Neuronal stem cell (in vitro differentiated cells): ENCODE results near the gene SLC2A4RG.

Experiments
- DNase-seq: peaks from one replicate; pipeline ENCODE4 v3.0.0-alpha.2; 2013; ENCODE audit warnings: low spot score
- H2AFZ ChIP-seq: one replicate; pipeline ENCODE4 v1.6.1; 2013; ENCODE audit warnings: mild to moderate bottlenecking, low read length, inconsistent platforms
- H2AK5ac ChIP-seq: 2 replicates; pipeline ENCODE4 v1.6.1; 2013; ENCODE audit warnings: low read depth, mild to moderate bottlenecking, inconsistent platforms, low read length, moderate library complexity, mixed read lengths
- H2BK120ac ChIP-seq: 2 replicates; pipeline ENCODE4 v1.6.1; 2013; ENCODE audit warnings: low read depth, mild to moderate bottlenecking, inconsistent platforms, low read length, moderate library complexity, mixed read lengths
- H2BK12ac ChIP-seq: one replicate; pipeline ENCODE4 v1.6.1; 2013; ENCODE audit warnings: low read length, inconsistent platforms
- H2BK15ac ChIP-seq: 2 replicates; pipeline ENCODE4 v1.6.1; 2013; ENCODE audit warnings: mild to moderate bottlenecking, low read length, inconsistent platforms, mixed read lengths
- H2BK5ac ChIP-seq: one replicate; pipeline ENCODE4 v1.6.1; 2013; ENCODE audit warnings: inconsistent platforms, mild to moderate bottlenecking, low read length, moderate library complexity
- H3K14ac ChIP-seq: one replicate; pipeline ENCODE4 v1.6.1; 2013; ENCODE audit warnings: low read length, inconsistent platforms
- H3K18ac ChIP-seq: 2 replicates; pipeline ENCODE4 v1.6.1; 2013; ENCODE audit warnings: low read length, inconsistent platforms
- H3K23ac ChIP-seq: 2 replicates; pipeline ENCODE4 v1.6.1; 2013; ENCODE audit warnings: low read depth, mild to moderate bottlenecking, mixed read lengths, low read length, inconsistent platforms; ENCODE audit not compliant: poor library complexity
- H3K27ac ChIP-seq: replicated peaks from 3 replicates; pipeline ENCODE4 v1.5.1; 2013; ENCODE audit warnings: low read length, inconsistent platforms
- H3K27me3 ChIP-seq, 3 experiments: 2 replicates each; pipeline ENCODE4 v1.6.1; 2013; ENCODE audit warnings: low read length in 3 of 3, mild to moderate bottlenecking in 2 of 3, inconsistent platforms in 1 of 3, low read depth in 1 of 3, mixed read lengths in 1 of 3, moderate library complexity in 1 of 3; ENCODE audit not compliant: control insufficient read depth in 3 of 3, insufficient read depth in 3 of 3
- H3K36me3 ChIP-seq, 2 donors: replicated peaks in 1 of 2; 2 replicates each; pipeline ENCODE4 v1.6.1; 2013; ENCODE audit warnings: low read length in 2 of 2; ENCODE audit not compliant: control insufficient read depth in 2 of 2, insufficient read depth in 2 of 2
- H3K4ac ChIP-seq: 2 replicates; pipeline ENCODE4 v1.6.1; 2013; ENCODE audit warnings: inconsistent platforms, mild to moderate bottlenecking, low read length, moderate library complexity
- H3K4me1 ChIP-seq, 2 donors: 1 replicate in 1 of 2; 2 replicates in 1 of 2; pipeline ENCODE4 v1.6.1; 2013; ENCODE audit warnings: low read length in 2 of 2, low read depth in 1 of 2; ENCODE audit not compliant: control insufficient read depth in 2 of 2, insufficient read depth in 1 of 2
- H3K4me2 ChIP-seq: one replicate; pipeline ENCODE4 v1.6.1; 2013; ENCODE audit warnings: mild to moderate bottlenecking, low read length, inconsistent platforms; ENCODE audit not compliant: insufficient read depth, poor library complexity, severe bottlenecking
- H3K4me3 ChIP-seq, 2 donors: 2 replicates each; pipeline ENCODE4 v1.5.1; 2013; ENCODE audit warnings: low read length in 2 of 2, mild to moderate bottlenecking in 2 of 2, inconsistent platforms in 1 of 2, moderate library complexity in 1 of 2
- H3K79me1 ChIP-seq: one replicate; pipeline ENCODE4 v1.6.1; 2013; ENCODE audit warnings: low read depth, mild to moderate bottlenecking, inconsistent platforms, low read length, moderate library complexity
- H3K9ac ChIP-seq: one replicate; pipeline ENCODE4 v1.6.1; 2013; ENCODE audit warnings: mild to moderate bottlenecking, low read depth, low read length, inconsistent platforms; ENCODE audit not compliant: poor library complexity
- H3K9me3 ChIP-seq, 2 donors: replicated peaks in 1 of 2; 2 replicates each; pipeline versions ENCODE3 to v1.6.1; 2013; ENCODE audit warnings: low read length in 2 of 2, mild to moderate bottlenecking in 2 of 2, inconsistent platforms in 1 of 2, low read depth in 1 of 2, mixed read lengths in 1 of 2, moderate library complexity in 1 of 2; ENCODE audit not compliant: control insufficient read depth in 2 of 2, insufficient read depth in 1 of 2
- H4K8ac ChIP-seq: one replicate; pipeline ENCODE4 v1.6.1; 2013; ENCODE audit warnings: low read depth, mild to moderate bottlenecking, inconsistent platforms, low read length, moderate library complexity
- H4K91ac ChIP-seq: one replicate; pipeline ENCODE4 v1.6.1; 2013; ENCODE audit warnings: low read length, low read depth, mild to moderate bottlenecking, inconsistent platforms; ENCODE audit not compliant: poor library complexity
- WGBS, 2 donors: extraction: QIAGEN DNeasy Blood & Tissue Kit; methylation state at CpG; one replicate each; pipeline ENCODE4 v1.1.7; 2013; ENCODE audit warnings: missing lambda C conversion rate in 2 of 2, mixed read lengths in 1 of 2; ENCODE audit not compliant: insufficient read length in 2 of 2, insufficient replicate concordance in 1 of 2; ENCODE audit errors: extremely low coverage in 2 of 2; 5-methylcytosine and 5-hydroxymethylcytosine counted together

Gene SLC2A4RG

DNA sequence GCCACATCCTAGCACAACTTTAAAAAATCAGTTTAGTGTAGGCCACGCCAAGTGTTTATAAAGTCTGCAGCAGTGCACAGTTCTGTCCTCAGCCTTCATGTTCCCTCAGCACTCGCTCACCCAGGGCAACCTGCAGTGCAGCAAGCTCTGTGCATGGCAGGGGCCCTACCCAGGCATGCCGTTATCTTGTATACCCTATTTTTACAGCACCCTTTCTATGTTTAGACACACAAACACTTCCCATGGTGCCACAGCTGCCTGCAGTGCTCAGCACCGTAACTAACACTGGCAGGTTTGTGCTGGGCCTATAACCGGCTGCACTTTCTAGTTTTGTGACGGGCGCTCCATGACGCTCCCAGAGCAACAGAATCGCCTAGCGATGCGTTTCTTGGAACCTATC lies 47.7 kb downstream of the SLC2A4RG start:
- Histone ChIP-seq H3K9ac (peak overlapping the region; percentile 38), H3K4me1 (peaks cover 0 to 11% of the 10 kb centered on the region in 2 donors), H4K8ac (no peak overlapping the region), H4K91ac (no peak overlapping the region), H2AFZ (no peak overlapping the region), H3K27ac (no peak overlapping the region), H2BK120ac (no peak overlapping the region), H2BK5ac (no peak overlapping the region), H3K27me3 (no peaks in the 10 kb centered on the region), H3K79me1 (peaks cover 15% of the 10 kb centered on the region), H3K4ac (peak overlapping the region; percentile 17), H3K4me2 (no peak overlapping the region), H3K9me3 (no peaks in the 10 kb centered on the region), H2BK15ac (no peak overlapping the region), H3K36me3 (peaks cover 12 to 49% of the 10 kb centered on the region in 2 donors), H3K14ac (no peak overlapping the region), H3K23ac (no peak overlapping the region), H3K18ac (no peak overlapping the region), H3K4me3 (no peak overlapping the region), H2BK12ac (no peak overlapping the region), H2AK5ac (no peak overlapping the region)
- WGBS, 2 donors = no CpG with 5 or more reads among the region's 11 CpGs
- DNase-seq = no peak

GRCh38 chr20:63787749-63788148 lies 48.2 kb downstream of the SLC2A4RG start:
- Histone ChIP-seq H2BK120ac (no peak overlapping the region), H3K27me3 (no peaks in the 10 kb centered on the region), H3K27ac (no peak overlapping the region), H3K4me1 (peaks cover 0 to 11% of the 10 kb centered on the region in 2 donors), H2AFZ (no peak overlapping the region), H3K9me3 (no peaks in the 10 kb centered on the region), H3K36me3 (peaks cover 12 to 49% of the 10 kb centered on the region in 2 donors), H3K9ac (no peak overlapping the region), H3K23ac (no peak overlapping the region), H4K91ac (no peak overlapping the region), H4K8ac (no peak overlapping the region), H3K4me2 (no peak overlapping the region), H2BK5ac (no peak overlapping the region), H3K14ac (no peak overlapping the region), H3K18ac (no peak overlapping the region), H2BK15ac (no peak overlapping the region), H3K79me1 (peaks cover 15% of the 10 kb centered on the region), H2AK5ac (no peak overlapping the region), H3K4me3 (no peak overlapping the region), H2BK12ac (peak overlapping the region; percentile 22), H3K4ac (no peak overlapping the region)
- no peak for DNase-seq
- no CpG with 5 or more reads among the region's 16 CpGs for WGBS, 2 donors

GRCh38 chr20:63789836-63790571 lies 50.4 kb downstream of the SLC2A4RG start:
- H3K36me3 ChIP-seq = peaks cover 12 to 39% of the 10 kb centered on the region in 2 donors
- no peak overlapping the region for H4K91ac ChIP-seq
- H3K9me3 ChIP-seq = no peaks in the 10 kb centered on the region
- H2AFZ ChIP-seq = no peak overlapping the region
- H3K4me2 ChIP-seq = no peak overlapping the region
- H3K18ac ChIP-seq = no peak overlapping the region
- DNase-seq = no peak
- WGBS, 2 donors = no CpG with 5 or more reads among the region's 57 CpGs
- peak overlapping the region; percentile 83 for H3K23ac ChIP-seq
- no peak overlapping the region for H3K4me3 ChIP-seq
- no peak overlapping the region for H2BK120ac ChIP-seq
- H3K14ac ChIP-seq = no peak overlapping the region
- H2BK15ac ChIP-seq = no peak overlapping the region
- peaks cover 18% of the 10 kb centered on the region for H3K79me1 ChIP-seq
- no peak overlapping the region for H3K4ac ChIP-seq
- H3K9ac ChIP-seq = peak overlapping the region; percentile 55
- H3K27ac ChIP-seq = no peak overlapping the region
- H3K27me3 ChIP-seq = no peaks in the 10 kb centered on the region
- no peak overlapping the region for H2BK5ac ChIP-seq
- H4K8ac ChIP-seq = no peak overlapping the region
- H2BK12ac ChIP-seq = no peak overlapping the region
- H2AK5ac ChIP-seq = no peak overlapping the region
- peaks cover 0 to 11% of the 10 kb centered on the region in 2 donors for H3K4me1 ChIP-seq

DNA sequence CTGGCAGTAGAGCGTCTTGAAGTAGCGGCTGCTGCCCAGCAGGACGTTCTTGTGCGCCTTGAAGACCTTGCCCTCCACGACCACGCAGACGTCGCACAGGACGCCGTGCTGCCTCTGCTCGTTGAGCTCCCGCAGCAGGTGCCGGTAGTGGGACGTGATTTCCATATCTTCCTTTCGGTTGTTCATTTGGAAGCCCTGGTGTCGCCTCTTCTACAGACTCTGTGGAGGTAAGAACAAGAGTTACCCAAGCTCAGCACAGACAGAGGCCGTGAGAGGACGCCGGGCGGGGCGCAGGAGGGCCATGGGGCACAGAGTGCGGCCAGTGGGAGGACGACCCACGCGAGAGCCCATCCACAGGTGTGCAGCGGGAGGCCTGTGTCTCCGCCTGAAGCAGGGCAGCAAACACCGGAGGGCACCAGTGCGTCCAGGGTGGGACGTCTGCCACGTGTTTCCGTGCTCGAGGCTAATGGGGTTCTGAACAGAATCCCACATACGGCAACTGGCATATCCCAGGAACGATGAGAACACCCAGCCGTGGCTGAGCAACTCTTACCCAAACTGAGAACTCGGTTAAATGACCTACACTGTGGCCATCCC lies 51.1 kb downstream of the SLC2A4RG start:
- Histone ChIP-seq H3K9me3 (no peaks in the 10 kb centered on the region), H3K18ac (no peak overlapping the region), H3K4ac (no peak overlapping the region), H3K27me3 (no peaks in the 10 kb centered on the region), H3K4me1 (peaks cover 0 to 8% of the 10 kb centered on the region in 2 donors), H2BK5ac (no peak overlapping the region), H3K23ac (peak overlapping the region; percentile 83), H2BK15ac (no peak overlapping the region), H4K91ac (no peak overlapping the region), H2BK120ac (no peak overlapping the region), H2BK12ac (no peak overlapping the region), H2AFZ (no peak overlapping the region), H3K9ac (peak overlapping the region; percentile 55), H3K4me3 (no peak overlapping the region), H3K36me3 (peaks cover 12 to 39% of the 10 kb centered on the region in 2 donors), H3K27ac (no peak overlapping the region), H3K4me2 (no peak overlapping the region), H4K8ac (no peak overlapping the region), H3K79me1 (peaks cover 20% of the 10 kb centered on the region), H2AK5ac (no peak overlapping the region), H3K14ac (no peak overlapping the region)
- no peak for DNase-seq
- no CpG with 5 or more reads among the region's 37 CpGs for WGBS, 2 donors
